HepG2 (cell line): ENCODE measurements around the gene TDRD6. TPM values are rescaled to one million over a fixed set of nuclear protein-coding genes. Genes with fewer than 3 reads are reported as not detected.

Experiments
- ATAC-seq: fragments of 200-7000 bp; cut with Tn5 transposase; 3 replicates; pipeline ENCODE4 v1.9.1; 2020; ENCODE audit warnings: mild to moderate bottlenecking, moderate library complexity
- BruUV-seq: library from RNA; stranded (reverse); fragments of 400-500 nt; replicated peaks from 2 replicates; lab custom pipeline; 2021; lab: Mats Ljungman, UMichigan
- CTCF ChIA-PET: fragments of 300-600 bp; formaldehyde crosslinking; extraction: SDS; loops from one replicate; lab custom pipeline; 2021; ENCODE audit warnings: low total read pairs, inconsistent platforms, low intra/inter-chr PET ratio; lab: Yijun Ruan, JAX
- POLR2A ChIA-PET: fragments of 350-600 bp; sonication (Branson Sonifier 250); formaldehyde crosslinking; loops from one replicate; lab custom pipeline; 2020; ENCODE audit warnings: antibody characterized with exemption, inconsistent platforms; lab: Yijun Ruan, JAX
- DNase-seq: peaks from one replicate; pipeline ENCODE4 v3.0.0-alpha.2; 2015; ENCODE audit warnings: low spot score
- FAIRE-seq: peaks from 3 replicates; lab custom pipeline; 2011; peaks lifted over from hg19 to GRCh38; lab: Jason Lieb, UNC
- H2AFZ ChIP-seq: one replicate; pipeline ENCODE4 v1.6.1; 2011; ENCODE audit warnings: low read length, inconsistent platforms
- H3K27ac ChIP-seq: fragments of 300-600 bp; 3 replicates; pipeline ENCODE4 v1.8.0; 2011; ENCODE audit warnings: mixed run types, mild to moderate bottlenecking, mixed read lengths, low read length, inconsistent platforms; ENCODE audit not compliant: insufficient read depth; ENCODE audit errors: extremely low read length
- H3K27me3 ChIP-seq, 2 experiments: fragments of 200-600 bp in 1 of 2; 2 replicates in 1 of 2; 3 replicates in 1 of 2; pipeline versions ENCODE4 v1.6.0 to v1.8.0; 2011; ENCODE audit warnings: low read length in 2 of 2, mild to moderate bottlenecking in 2 of 2, moderate library complexity in 2 of 2, inconsistent platforms in 1 of 2; ENCODE audit not compliant: insufficient read depth in 2 of 2, control insufficient read depth in 1 of 2
- H3K36me3 ChIP-seq, 2 experiments: fragments of 200-600 bp in 1 of 2; replicated peaks in 1 of 2; 2 replicates in 1 of 2; 3 replicates in 1 of 2; pipeline versions ENCODE4 v1.5.1 to v1.8.0; 2011; ENCODE audit warnings: low read length in 2 of 2, inconsistent platforms in 1 of 2; ENCODE audit not compliant: insufficient read depth in 2 of 2, control insufficient read depth in 1 of 2
- H3K4me1 ChIP-seq: 2 replicates; pipeline ENCODE4 v1.5.1; 2012; ENCODE audit warnings: low read length, inconsistent platforms; ENCODE audit not compliant: insufficient read depth
- H3K4me2 ChIP-seq: 2 replicates; pipeline ENCODE4 v1.6.0; 2011; ENCODE audit warnings: low read depth, low read length, inconsistent platforms
- H3K4me3 ChIP-seq, 3 experiments: fragments of 200-600 bp in 1 of 3; sonication (generic), shearing (Covaris generic) in 1 of 3; replicated peaks in 1 of 3; 2 replicates each; pipeline ENCODE4 v1.5.1; 2011 to 2016; ENCODE audit warnings: low read length in 3 of 3, inconsistent platforms in 2 of 3, low read depth in 2 of 3, mild to moderate bottlenecking in 2 of 3, control low read depth in 1 of 3, mixed read lengths in 1 of 3; ENCODE audit not compliant: insufficient read depth in 1 of 3
- H3K79me2 ChIP-seq: one replicate; pipeline ENCODE4 v1.6.1; 2011; ENCODE audit warnings: low read length, inconsistent platforms; ENCODE audit not compliant: insufficient read depth
- H3K9ac ChIP-seq: 2 replicates; pipeline ENCODE4 v1.6.0; 2011; ENCODE audit warnings: mild to moderate bottlenecking, low read depth, low read length, inconsistent platforms; ENCODE audit not compliant: insufficient read depth
- H3K9me3 ChIP-seq: 2 replicates; pipeline ENCODE4 v1.5.1; 2012; ENCODE audit warnings: mild to moderate bottlenecking, low read length
- H4K20me1 ChIP-seq: 2 replicates; pipeline ENCODE4 v1.6.0; 2011; ENCODE audit warnings: inconsistent platforms, mild to moderate bottlenecking, low read length, moderate library complexity; ENCODE audit not compliant: insufficient read depth
- DDIT3 ChIP-seq: sonication (generic); formaldehyde crosslinking; IDR thresholded peaks from 2 replicates; pipeline ENCODE4 v1.4.0; 2020; ENCODE audit warnings: mild to moderate bottlenecking, missing genetic modification reagents
- EED ChIP-seq: sonication (generic); formaldehyde crosslinking; IDR thresholded peaks from 2 replicates; pipeline ENCODE4 v1.5.0; 2020; ENCODE audit warnings: mild to moderate bottlenecking, missing genetic modification reagents
- HMGXB4 ChIP-seq, 2 experiments: sonication (generic) in 1 of 2; formaldehyde crosslinking in 1 of 2; IDR thresholded peaks; 2 replicates each; pipeline versions ENCODE4 v1.4.0 to v1.6.1; 2018 to 2020; ENCODE audit warnings: missing genetic modification reagents in 2 of 2, borderline replicate concordance in 1 of 2, low read depth in 1 of 2, mild to moderate bottlenecking in 1 of 2, missing biosample characterization in 1 of 2
- KLF15 ChIP-seq: sonication (generic); formaldehyde crosslinking; IDR thresholded peaks from 2 replicates; pipeline ENCODE4 v1.8.1; 2023; ENCODE audit warnings: borderline replicate concordance, mild to moderate bottlenecking, inconsistent platforms, missing genetic modification reagents, mixed read lengths
- SIX1 ChIP-seq: sonication (generic); formaldehyde crosslinking; IDR thresholded peaks from 2 replicates; pipeline ENCODE4 v1.4.0; 2020; ENCODE audit warnings: missing genetic modification reagents, borderline replicate concordance
- U2AF2 ChIP-seq: fragments of 200-400 bp; formaldehyde crosslinking; IDR thresholded peaks from 2 replicates; pipeline ENCODE4 v1.6.1; 2017; ENCODE audit warnings: low read depth, mild to moderate bottlenecking, low read length
- ZFP37 ChIP-seq: sonication (generic); formaldehyde crosslinking; IDR thresholded peaks from 2 replicates; pipeline ENCODE4 v1.4.0; 2020; ENCODE audit warnings: missing genetic modification reagents, borderline replicate concordance
- ZNF34 ChIP-seq: sonication (generic); formaldehyde crosslinking; IDR thresholded peaks from 2 replicates; pipeline ENCODE4 v1.4.0; 2020; ENCODE audit warnings: mild to moderate bottlenecking, missing genetic modification reagents, borderline replicate concordance
- ZNF768 ChIP-seq: sonication (generic); formaldehyde crosslinking; IDR thresholded peaks from 2 replicates; pipeline ENCODE4 v1.4.0; 2020; ENCODE audit warnings: missing genetic modification reagents
- WGBS: methylation state at CpG from one replicate; pipeline ENCODE4 v1.1.6; 2017; ENCODE audit warnings: low lambda C conversion rate; 5-methylcytosine and 5-hydroxymethylcytosine counted together
- in situ Hi-C: cut with HindIII; loops from 2 replicates; pipeline ENCODE4 v1.10.0; 2017; ENCODE audit warnings: low pct_unique_long_range_greater_than_20kb; ENCODE audit not compliant: extremely low pct_ligation_motif_present
- intact Hi-C: fragments of 100-400 bp; cut with micrococcal nuclease; formaldehyde crosslinking; loops from one replicate; pipeline ENCODE4 v1.10.0; 2022; ENCODE audit not compliant: unreplicated experiment
- polyA plus RNA-seq, 8 experiments: library from polyadenylated mRNA; depleted of rRNA in 3 of 8; stranded (reverse) in 7 of 8; unstranded in 1 of 8; fragments of >200 nt; fragmentation: Illumina TruSeq in 4 of 8; extraction: Trizol in 4 of 8; gene quantifications; 2 replicates each; pipeline versions ENCODE4 v1.2.1 to v1.2.3, GENCODE V29; 2011 to 2016; ENCODE audit warnings: low read depth in 4 of 8, missing spikeins in 1 of 8, mixed read lengths in 1 of 8; ENCODE audit not compliant: insufficient read depth in 1 of 8
- total RNA-seq, 5 experiments: library from RNA; depleted of rRNA; stranded (reverse); fragments of >200 nt; fragmentation: Illumina TruSeq; extraction: Trizol; gene quantifications; 2 replicates each; pipeline ENCODE4 v1.2.3, GENCODE V29; 2016; ENCODE audit warnings: low read depth in 1 of 5
- TF ChIP-seq, protein P1 (sequence below): sonication (generic); formaldehyde crosslinking; IDR thresholded peaks from 2 replicates; pipeline ENCODE4 v1.4.0; 2020; ENCODE audit warnings: missing genetic modification reagents, borderline replicate concordance
- TF ChIP-seq, protein P2 (sequence below): sonication (generic); formaldehyde crosslinking; IDR thresholded peaks from 2 replicates; pipeline ENCODE4 v1.4.0; 2020; ENCODE audit warnings: missing genetic modification reagents

The TDRD6 gene
- total and polyA plus RNA-seq, 2 of the 13 experiments (the other 11 are each of a cell fraction or from before 2014, with no cell fraction given): not detected

- intact Hi-C loops: no loop called here
- Histone ChIP-seq H3K4me2 (no peak overlapping the region), H3K27me3 (no peaks in the 10 kb centered on the region), H3K27ac (no peak overlapping the region), H3K9ac (no peak overlapping the region), H4K20me1 (no peaks in the 10 kb centered on the region), H3K9me3 (no peaks in the 10 kb centered on the region), H3K4me3 (no peak overlapping the region), H2AFZ (no peak overlapping the region), H3K36me3 (no peaks in the 10 kb centered on the region), H3K79me2 (no peaks in the 10 kb centered on the region), H3K4me1 (no peaks in the 10 kb centered on the region)
- WGBS: 43% methylated on average over 1 of the region's 1 CpG
- in situ Hi-C loops: loop anchor here (10.0 kb wide), 2 partner anchors 213 to 423 kb away; no protein-coding TSS in a partner anchor
- DNase-seq (no peak), ATAC-seq (no peak), FAIRE-seq (no peak)
- CTCF ChIA-PET: no interaction called here
- POLR2A ChIA-PET: no interaction called here
- no TSS peak for BruUV-seq
- TF ChIP-seq DDIT3 (CRISPR knock-in tag) (no peak), SIX1 (CRISPR knock-in tag) (no peak), ZFP37 (CRISPR knock-in tag) (no peak), U2AF2 (no peak), KLF15 (CRISPR knock-in tag) (no peak), HMGXB4 (CRISPR knock-in tag; IDR thresholded peaks at IDR 0.05; ENCODE audit: borderline replicate concordance in 1 of 2, low read depth in 1 of 2) (no peak), ZNF768 (no peak), ZNF34 (no peak), EED (no peak)
- TF ChIP-seq, protein P1, sequence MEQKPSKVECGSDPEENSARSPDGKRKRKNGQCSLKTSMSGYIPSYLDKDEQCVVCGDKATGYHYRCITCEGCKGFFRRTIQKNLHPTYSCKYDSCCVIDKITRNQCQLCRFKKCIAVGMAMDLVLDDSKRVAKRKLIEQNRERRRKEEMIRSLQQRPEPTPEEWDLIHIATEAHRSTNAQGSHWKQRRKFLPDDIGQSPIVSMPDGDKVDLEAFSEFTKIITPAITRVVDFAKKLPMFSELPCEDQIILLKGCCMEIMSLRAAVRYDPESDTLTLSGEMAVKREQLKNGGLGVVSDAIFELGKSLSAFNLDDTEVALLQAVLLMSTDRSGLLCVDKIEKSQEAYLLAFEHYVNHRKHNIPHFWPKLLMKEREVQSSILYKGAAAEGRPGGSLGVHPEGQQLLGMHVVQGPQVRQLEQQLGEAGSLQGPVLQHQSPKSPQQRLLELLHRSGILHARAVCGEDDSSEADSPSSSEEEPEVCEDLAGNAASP: no peak
- TF ChIP-seq, protein P2, sequence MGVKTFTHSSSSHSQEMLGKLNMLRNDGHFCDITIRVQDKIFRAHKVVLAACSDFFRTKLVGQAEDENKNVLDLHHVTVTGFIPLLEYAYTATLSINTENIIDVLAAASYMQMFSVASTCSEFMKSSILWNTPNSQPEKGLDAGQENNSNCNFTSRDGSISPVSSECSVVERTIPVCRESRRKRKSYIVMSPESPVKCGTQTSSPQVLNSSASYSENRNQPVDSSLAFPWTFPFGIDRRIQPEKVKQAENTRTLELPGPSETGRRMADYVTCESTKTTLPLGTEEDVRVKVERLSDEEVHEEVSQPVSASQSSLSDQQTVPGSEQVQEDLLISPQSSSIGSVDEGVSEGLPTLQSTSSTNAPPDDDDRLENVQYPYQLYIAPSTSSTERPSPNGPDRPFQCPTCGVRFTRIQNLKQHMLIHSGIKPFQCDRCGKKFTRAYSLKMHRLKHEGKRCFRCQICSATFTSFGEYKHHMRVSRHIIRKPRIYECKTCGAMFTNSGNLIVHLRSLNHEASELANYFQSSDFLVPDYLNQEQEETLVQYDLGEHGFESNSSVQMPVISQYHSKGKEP (CRISPR knock-in tag): no peak
These were observed 49.8 kb upstream of the TDRD6 start for GRCh38 chr6:46637933-46638332.
